ENCODE results near the gene LYSMD3.

LYSMD3 gene

GRCh38 chr5:90555666-90556065, 26.3 kb upstream of the LYSMD3 start:
- Histone ChIP-seq H3K36me3 (ENCODE audit: insufficient read depth, insufficient read length, low read length) (no peaks in the 10 kb centered on the region), H3K4me3 (ENCODE audit: insufficient read length, low read depth) (no peak overlapping the region), H3K9me3 (ENCODE audit: insufficient read depth, low read length) (no peaks in the 10 kb centered on the region), H3K9ac (ENCODE audit: insufficient read length, low read depth) (no peak overlapping the region), H3K27me3 (ENCODE audit: insufficient read depth, insufficient read length) (peaks cover 6% of the 10 kb centered on the region), H3K4me1 (ENCODE audit: insufficient read depth, insufficient read length) (no peaks in the 10 kb centered on the region)
- no peak for DNase-seq (ENCODE audit: low read depth, low spot score)
- TF ChIP-seq ZNF274 (IDR thresholded peaks at IDR 0.05; ENCODE audit: low read depth, low read length): no peak
- no peak for TF ChIP-seq SUZ12 (IDR thresholded peaks at IDR 0.05; ENCODE audit: extremely low read depth, insufficient read depth, insufficient read length)
- TF ChIP-seq YY1 (IDR thresholded peaks at IDR 0.05; ENCODE audit: insufficient read depth, insufficient read length): no peak

- no peak for DNase-seq (ENCODE audit: low read depth, low spot score)
- H3K9me3 ChIP-seq (ENCODE audit: insufficient read depth, low read length): no peaks in the 10 kb centered on the region
- H3K4me3 ChIP-seq (ENCODE audit: insufficient read length, low read depth): no peak overlapping the region
- H3K27me3 ChIP-seq (ENCODE audit: insufficient read depth, insufficient read length): peaks cover 6% of the 10 kb centered on the region
- H3K4me1 ChIP-seq (ENCODE audit: insufficient read depth, insufficient read length): no peaks in the 10 kb centered on the region
- no peak overlapping the region for H3K9ac ChIP-seq (ENCODE audit: insufficient read length, low read depth)
- TF ChIP-seq ZNF274 (IDR thresholded peaks at IDR 0.05; ENCODE audit: low read depth, low read length): no peak
- no peak for TF ChIP-seq YY1 (IDR thresholded peaks at IDR 0.05; ENCODE audit: insufficient read depth, insufficient read length)
- TF ChIP-seq SUZ12 (IDR thresholded peaks at IDR 0.05; ENCODE audit: extremely low read depth, insufficient read depth, insufficient read length): no peak
- no peaks in the 10 kb centered on the region for H3K36me3 ChIP-seq (ENCODE audit: insufficient read depth, insufficient read length, low read length)
Observed at GRCh38 chr5:90554358-90555006, 25.1 kb upstream of the LYSMD3 start.

DNA sequence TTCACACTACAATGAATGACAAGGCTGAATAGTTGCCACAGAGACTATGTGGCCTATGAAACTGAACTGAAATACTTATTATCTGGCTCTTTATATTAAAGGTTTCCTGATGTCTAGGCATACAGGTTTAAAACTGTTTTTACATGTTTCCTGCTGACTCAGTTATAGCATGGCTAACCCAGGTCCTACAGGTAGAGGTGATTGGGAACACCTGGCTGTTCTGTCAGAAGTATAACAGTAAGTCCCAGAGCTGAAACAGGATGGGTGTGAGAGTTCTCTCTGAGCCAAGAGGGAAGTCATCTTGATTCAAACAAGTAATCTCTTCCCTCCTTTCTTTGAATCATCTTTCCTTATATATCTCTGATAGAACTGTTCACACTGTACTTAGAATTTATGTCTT, 24.3 kb upstream of the LYSMD3 start:
- DNase-seq (ENCODE audit: low read depth, low spot score): no peak
- no peak overlapping the region for H3K4me3 ChIP-seq (ENCODE audit: insufficient read length, low read depth)
- TF ChIP-seq SUZ12 (IDR thresholded peaks at IDR 0.05; ENCODE audit: extremely low read depth, insufficient read depth, insufficient read length): no peak
- H3K4me1 ChIP-seq (ENCODE audit: insufficient read depth, insufficient read length): no peaks in the 10 kb centered on the region
- H3K27me3 ChIP-seq (ENCODE audit: insufficient read depth, insufficient read length): peaks cover 6% of the 10 kb centered on the region
- H3K36me3 ChIP-seq (ENCODE audit: insufficient read depth, insufficient read length, low read length): no peaks in the 10 kb centered on the region
- no peak overlapping the region for H3K9ac ChIP-seq (ENCODE audit: insufficient read length, low read depth)
- H3K9me3 ChIP-seq (ENCODE audit: insufficient read depth, low read length): no peaks in the 10 kb centered on the region

DNA sequence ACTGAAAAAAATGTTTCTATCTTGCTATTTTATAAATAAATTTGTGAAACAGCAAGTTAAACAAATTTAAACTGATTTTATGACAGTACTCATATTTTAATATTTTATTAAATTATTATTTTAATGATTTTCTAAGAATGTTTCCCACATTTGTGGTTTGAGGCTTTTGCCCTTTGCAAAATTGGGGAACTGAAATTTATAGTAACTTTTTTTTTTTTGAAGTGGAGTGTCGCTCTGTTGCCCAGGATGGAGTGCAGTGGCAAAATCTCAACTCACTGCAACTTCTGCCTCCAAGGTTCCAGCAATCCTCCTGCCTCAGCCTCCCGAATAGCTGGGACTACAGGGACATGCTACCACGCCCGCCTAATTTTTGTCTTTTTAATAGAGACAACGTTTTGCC, 22.0 kb upstream of the LYSMD3 start:
- H3K4me3 ChIP-seq (ENCODE audit: insufficient read length, low read depth): no peak overlapping the region
- no peak for DNase-seq (ENCODE audit: low read depth, low spot score)
- no peak for TF ChIP-seq YY1 (IDR thresholded peaks at IDR 0.05; ENCODE audit: insufficient read depth, insufficient read length)
- no peak for TF ChIP-seq ZNF274 (IDR thresholded peaks at IDR 0.05; ENCODE audit: low read depth, low read length)
- TF ChIP-seq SUZ12 (IDR thresholded peaks at IDR 0.05; ENCODE audit: extremely low read depth, insufficient read depth, insufficient read length): no peak
- no peaks in the 10 kb centered on the region for H3K9me3 ChIP-seq (ENCODE audit: insufficient read depth, low read length)
- no peak overlapping the region for H3K9ac ChIP-seq (ENCODE audit: insufficient read length, low read depth)
- peaks cover 2% of the 10 kb centered on the region for H3K27me3 ChIP-seq (ENCODE audit: insufficient read depth, insufficient read length)
- H3K36me3 ChIP-seq (ENCODE audit: insufficient read depth, insufficient read length, low read length): no peaks in the 10 kb centered on the region
- H3K4me1 ChIP-seq (ENCODE audit: insufficient read depth, insufficient read length): no peaks in the 10 kb centered on the region

GRCh38 chr5:90550963-90551362, 21.6 kb upstream of the LYSMD3 start:
- Histone ChIP-seq H3K9ac (ENCODE audit: insufficient read length, low read depth) (no peak overlapping the region), H3K9me3 (ENCODE audit: insufficient read depth, low read length) (no peaks in the 10 kb centered on the region), H3K4me3 (ENCODE audit: insufficient read length, low read depth) (no peak overlapping the region), H3K27me3 (ENCODE audit: insufficient read depth, insufficient read length) (no peaks in the 10 kb centered on the region), H3K4me1 (ENCODE audit: insufficient read depth, insufficient read length) (no peaks in the 10 kb centered on the region), H3K36me3 (ENCODE audit: insufficient read depth, insufficient read length, low read length) (no peaks in the 10 kb centered on the region)
- no peak for DNase-seq (ENCODE audit: low read depth, low spot score)
- no peak for TF ChIP-seq ZNF274 (IDR thresholded peaks at IDR 0.05; ENCODE audit: low read depth, low read length)
- TF ChIP-seq SUZ12 (IDR thresholded peaks at IDR 0.05; ENCODE audit: extremely low read depth, insufficient read depth, insufficient read length): no peak
- TF ChIP-seq YY1 (IDR thresholded peaks at IDR 0.05; ENCODE audit: insufficient read depth, insufficient read length): no peak

- TF ChIP-seq ZNF274 (IDR thresholded peaks at IDR 0.05; ENCODE audit: low read depth, low read length): no peak
- TF ChIP-seq SUZ12 (IDR thresholded peaks at IDR 0.05; ENCODE audit: extremely low read depth, insufficient read depth, insufficient read length): no peak
- TF ChIP-seq YY1 (IDR thresholded peaks at IDR 0.05; ENCODE audit: insufficient read depth, insufficient read length): no peak
- H3K9ac ChIP-seq (ENCODE audit: insufficient read length, low read depth): no peak overlapping the region
- H3K27me3 ChIP-seq (ENCODE audit: insufficient read depth, insufficient read length): no peaks in the 10 kb centered on the region
- H3K4me1 ChIP-seq (ENCODE audit: insufficient read depth, insufficient read length): no peaks in the 10 kb centered on the region
- H3K9me3 ChIP-seq (ENCODE audit: insufficient read depth, low read length): no peaks in the 10 kb centered on the region
- no peak for DNase-seq (ENCODE audit: low read depth, low spot score)
- H3K36me3 ChIP-seq (ENCODE audit: insufficient read depth, insufficient read length, low read length): no peaks in the 10 kb centered on the region
- no peak overlapping the region for H3K4me3 ChIP-seq (ENCODE audit: insufficient read length, low read depth)
Observed at GRCh38 chr5:90549729-90550275, 20.4 kb upstream of the LYSMD3 start.

- H3K36me3 ChIP-seq (ENCODE audit: insufficient read depth, insufficient read length, low read length): no peaks in the 10 kb centered on the region
- no peaks in the 10 kb centered on the region for H3K27me3 ChIP-seq (ENCODE audit: insufficient read depth, insufficient read length)
- no peak overlapping the region for H3K9ac ChIP-seq (ENCODE audit: insufficient read length, low read depth)
- H3K9me3 ChIP-seq (ENCODE audit: insufficient read depth, low read length): peaks cover 3% of the 10 kb centered on the region
- DNase-seq (ENCODE audit: low read depth, low spot score): no peak
- no peaks in the 10 kb centered on the region for H3K4me1 ChIP-seq (ENCODE audit: insufficient read depth, insufficient read length)
- no peak overlapping the region for H3K4me3 ChIP-seq (ENCODE audit: insufficient read length, low read depth)
- TF ChIP-seq SUZ12 (IDR thresholded peaks at IDR 0.05; ENCODE audit: extremely low read depth, insufficient read depth, insufficient read length): no peak
- TF ChIP-seq YY1 (IDR thresholded peaks at IDR 0.05; ENCODE audit: insufficient read depth, insufficient read length): no peak
- no peak for TF ChIP-seq ZNF274 (IDR thresholded peaks at IDR 0.05; ENCODE audit: low read depth, low read length)
Observed at GRCh38 chr5:90549223-90549622, 19.8 kb upstream of the LYSMD3 start.

All from NT2/D1 (cell line).